Measurements from ENCODE around the gene MSH3. TPM values are rescaled to one million over a fixed set of nuclear protein-coding genes. Genes with fewer than 3 reads are reported as not detected.
A peak's percentile ranks its signal among the peaks of the same experiment; 100 is the strongest.
"Not testable (repeated sequence)": the region's sequence is repeated elsewhere in the genome, so short reads cannot be mapped to it uniquely, and the experiment has no call there.

The MSH3 gene
- total RNA-seq, 3 donors from 2014 or later: 14.6 to 15.5 (median 15.1) TPM

DNA sequence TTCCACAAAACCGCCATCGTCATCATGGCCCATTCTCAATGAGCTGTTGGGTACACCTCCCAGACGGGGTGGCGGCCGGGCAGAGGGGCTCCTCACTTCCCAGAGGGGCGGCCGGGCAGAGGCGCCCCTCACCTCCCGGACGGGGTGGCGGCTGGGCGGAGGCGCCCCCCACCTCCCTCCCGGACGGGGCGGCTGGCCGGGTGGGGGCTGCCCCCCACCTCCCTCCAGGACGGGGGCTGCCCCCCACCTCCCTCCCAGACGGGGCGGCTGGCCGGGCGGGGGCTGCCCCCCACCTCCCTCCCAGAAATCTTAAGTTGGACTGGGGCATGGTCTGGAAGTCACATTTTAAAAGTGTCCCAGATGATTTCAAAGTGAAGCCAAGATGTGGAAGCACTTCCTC lies 169.7 kb downstream of the MSH3 start:
- not testable (repeated sequence) for H3K27me3 Mint-ChIP-seq (ENCODE audit: low read depth); ATAC-seq; H3K4me3 Mint-ChIP-seq; H3K4me1 Mint-ChIP-seq (ENCODE audit: low read depth); DNase-seq
- H3K36me3 Mint-ChIP-seq (ENCODE audit: insufficient read depth): peaks cover 51% of the 10 kb centered on the region
- peaks cover 13% of the 10 kb centered on the region for H3K9me3 Mint-ChIP-seq

DNA sequence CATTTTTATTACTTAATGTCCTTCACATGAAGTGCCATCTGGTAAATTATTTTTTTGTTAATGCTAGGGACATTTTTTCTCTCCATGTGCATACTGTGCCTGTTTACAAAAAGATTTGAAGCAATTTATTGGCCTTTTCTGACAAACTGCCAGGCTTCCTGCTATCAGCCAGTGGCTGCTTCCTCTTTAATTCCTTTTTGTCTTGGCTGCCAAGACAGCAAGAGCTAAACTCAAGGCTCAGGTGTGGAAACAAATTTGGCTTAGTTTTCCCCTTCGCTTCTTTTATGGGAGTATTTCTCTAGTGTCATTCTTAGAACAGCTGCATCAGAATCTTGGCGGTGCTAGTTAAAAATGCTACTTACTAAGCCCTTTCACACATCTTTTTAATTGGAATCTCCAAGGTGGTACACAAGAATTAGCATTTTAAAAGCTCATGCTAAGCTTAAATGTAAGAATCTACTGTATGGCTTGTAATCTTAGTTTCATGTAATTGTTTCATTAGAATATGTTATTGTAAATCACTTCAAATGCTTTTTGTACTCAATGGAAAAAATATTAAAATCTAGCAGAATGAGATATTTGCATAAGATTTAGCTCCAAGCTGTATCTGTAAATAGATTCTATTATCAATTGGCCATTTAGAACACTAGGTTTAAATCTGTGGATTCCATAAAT lies 171.5 kb downstream of the MSH3 start:
- no peak for DNase-seq
- peaks cover 18% of the 10 kb centered on the region for H3K9me3 Mint-ChIP-seq
- H3K4me1 Mint-ChIP-seq (ENCODE audit: low read depth): no peaks in the 10 kb centered on the region
- no peaks in the 10 kb centered on the region for H3K27me3 Mint-ChIP-seq (ENCODE audit: low read depth)
- no peak for ATAC-seq
- peaks cover 54% of the 10 kb centered on the region for H3K36me3 Mint-ChIP-seq (ENCODE audit: insufficient read depth)
- no peak overlapping the region for H3K4me3 Mint-ChIP-seq

DNA sequence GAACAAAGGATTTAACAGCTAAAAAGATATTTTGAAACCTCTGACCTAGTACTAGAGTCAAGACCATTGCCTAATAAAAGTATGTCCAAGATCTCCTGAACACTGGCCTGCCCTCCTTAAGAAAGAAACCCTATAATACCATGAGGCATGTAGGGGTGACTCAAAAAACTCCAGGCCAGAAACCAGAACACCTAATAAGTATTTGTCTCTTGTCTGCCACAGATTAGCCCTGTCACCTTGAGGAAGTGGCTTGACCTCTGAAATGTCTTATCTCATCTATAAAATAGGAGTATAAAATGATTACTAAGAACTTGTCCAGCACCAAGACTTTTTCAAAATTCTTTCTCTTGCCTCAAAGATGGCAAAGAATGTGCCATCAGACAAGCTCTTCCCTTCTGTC lies 180.3 kb downstream of the MSH3 start:
- no peaks in the 10 kb centered on the region for H3K27me3 Mint-ChIP-seq (ENCODE audit: low read depth)
- ATAC-seq (no peak), DNase-seq (no peak)
- H3K4me1 Mint-ChIP-seq (ENCODE audit: low read depth): peaks cover 5% of the 10 kb centered on the region
- no peaks in the 10 kb centered on the region for H3K9me3 Mint-ChIP-seq
- H3K4me3 Mint-ChIP-seq: no peak overlapping the region
- peaks cover 10% of the 10 kb centered on the region for H3K36me3 Mint-ChIP-seq (ENCODE audit: insufficient read depth)

DNA sequence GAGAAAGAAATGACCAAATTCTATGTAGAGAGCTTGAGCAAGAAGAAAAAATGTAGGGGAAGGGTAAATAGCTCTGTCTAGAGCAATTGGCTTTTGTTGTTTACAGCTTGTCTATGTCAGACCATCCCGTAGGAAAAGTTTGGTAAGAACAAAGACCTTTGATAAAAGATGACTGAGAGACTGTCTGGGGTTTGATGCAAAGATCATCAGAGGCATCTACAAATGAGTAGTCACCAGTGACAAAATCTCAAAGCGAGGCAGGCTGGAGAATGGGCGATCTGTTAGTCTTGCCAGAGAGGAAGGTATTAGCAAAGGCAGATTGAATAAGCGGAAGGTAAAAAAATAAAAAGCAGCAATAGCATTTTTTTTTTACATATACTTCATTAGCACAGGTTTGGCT lies 180.7 kb downstream of the MSH3 start:
- H3K36me3 Mint-ChIP-seq (ENCODE audit: insufficient read depth): peaks cover 8% of the 10 kb centered on the region
- no peaks in the 10 kb centered on the region for H3K9me3 Mint-ChIP-seq
- H3K4me3 Mint-ChIP-seq: no peak overlapping the region
- DNase-seq: no peak
- H3K27me3 Mint-ChIP-seq (ENCODE audit: low read depth): no peaks in the 10 kb centered on the region
- ATAC-seq: no peak
- H3K4me1 Mint-ChIP-seq (ENCODE audit: low read depth): peaks cover 5% of the 10 kb centered on the region

DNA sequence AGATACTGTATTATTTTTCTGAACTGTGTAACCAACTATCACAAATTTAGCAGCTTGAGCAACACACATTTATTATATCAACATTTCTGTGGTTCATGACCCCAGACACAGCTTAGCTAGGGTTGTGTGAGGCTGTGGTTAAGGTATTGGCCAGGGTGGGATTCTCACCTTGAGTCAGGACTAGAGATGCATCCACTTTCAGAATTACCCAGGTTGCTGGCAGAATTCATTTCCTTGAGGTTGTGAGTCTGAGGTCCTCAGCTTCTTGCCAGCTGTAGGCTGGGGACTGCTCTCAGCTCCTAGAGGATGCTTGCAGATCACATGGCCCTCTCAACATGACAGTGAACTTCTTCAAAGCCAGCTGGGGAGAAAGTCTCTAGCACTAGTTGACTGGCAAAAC lies 183.2 kb downstream of the MSH3 start:
- Mint-ChIP-seq H3K27me3 (ENCODE audit: low read depth) (no peaks in the 10 kb centered on the region), H3K9me3 (no peaks in the 10 kb centered on the region), H3K4me1 (ENCODE audit: low read depth) (peaks cover 5% of the 10 kb centered on the region), H3K4me3 (no peak overlapping the region), H3K36me3 (ENCODE audit: insufficient read depth) (peaks cover 6% of the 10 kb centered on the region)
- DNase-seq: no peak
- ATAC-seq: peak; percentile 88 to 94

DNA sequence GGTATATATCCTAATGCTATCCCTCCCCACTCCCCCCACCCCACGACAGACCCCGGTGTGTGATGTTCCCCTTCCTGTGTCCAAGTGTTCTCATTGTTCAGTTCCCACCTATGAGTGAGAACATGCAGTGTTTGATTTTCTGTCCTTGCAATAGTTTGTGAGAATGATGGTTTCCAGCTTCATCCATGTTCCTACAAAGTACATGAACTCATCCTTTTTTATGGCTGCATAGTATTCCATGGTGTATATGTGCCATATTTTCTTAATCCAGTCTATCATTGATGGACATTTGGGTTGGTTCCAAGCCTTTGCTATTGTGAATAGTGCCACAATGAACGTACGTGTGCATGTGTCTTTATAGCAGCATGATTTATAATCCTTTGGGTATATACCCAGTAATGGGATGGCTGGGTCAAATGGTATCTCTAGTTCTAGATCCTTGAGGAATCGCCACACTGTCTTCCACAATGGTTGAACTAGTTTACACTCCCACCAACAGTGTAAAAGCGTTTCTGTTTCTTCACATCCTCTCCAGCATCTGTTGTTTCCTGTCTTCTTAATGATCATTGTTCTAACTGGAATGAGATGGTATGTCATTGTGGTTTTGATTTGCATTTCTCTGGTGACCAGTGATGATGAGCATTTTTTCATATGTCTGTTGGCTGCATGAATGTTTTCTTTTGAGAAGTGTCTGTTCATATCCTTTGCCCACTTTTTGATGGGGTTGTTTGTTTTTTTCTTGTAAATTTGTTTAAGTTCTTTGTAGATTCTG lies 186.8 kb downstream of the MSH3 start:
- not testable (repeated sequence) for ATAC-seq; H3K27me3 Mint-ChIP-seq (ENCODE audit: low read depth); H3K4me3 Mint-ChIP-seq; DNase-seq
- peaks cover 10% of the 10 kb centered on the region for H3K9me3 Mint-ChIP-seq
- peaks cover 11% of the 10 kb centered on the region for H3K4me1 Mint-ChIP-seq (ENCODE audit: low read depth)
- peaks cover 31% of the 10 kb centered on the region for H3K36me3 Mint-ChIP-seq (ENCODE audit: insufficient read depth)

DNA sequence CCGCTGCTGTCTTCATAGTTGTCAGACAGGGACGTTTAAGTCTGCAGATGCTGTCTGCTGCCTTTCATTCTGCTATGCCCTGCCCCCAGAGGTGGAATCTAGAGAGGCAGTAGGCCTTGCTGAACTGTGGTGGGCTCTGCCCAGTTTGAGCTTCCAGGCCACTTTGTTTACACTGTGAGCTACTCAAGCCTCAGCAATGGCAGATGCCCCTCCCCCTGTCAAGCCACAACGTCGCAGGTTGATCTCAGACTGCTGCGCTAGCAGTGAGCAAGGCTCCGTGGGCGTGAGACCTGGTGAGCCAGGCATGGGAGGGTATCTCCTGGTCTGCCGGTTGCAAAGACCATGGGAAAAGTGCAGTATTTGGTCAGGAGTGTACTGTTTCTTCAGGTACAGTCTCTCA lies 192.0 kb downstream of the MSH3 start:
- DNase-seq; H3K4me3 Mint-ChIP-seq; H3K27me3 Mint-ChIP-seq (ENCODE audit: low read depth); ATAC-seq: not testable (repeated sequence)
- H3K4me1 Mint-ChIP-seq (ENCODE audit: low read depth): peaks cover 12% of the 10 kb centered on the region
- H3K9me3 Mint-ChIP-seq: peaks cover 32% of the 10 kb centered on the region
- peaks cover 62% of the 10 kb centered on the region for H3K36me3 Mint-ChIP-seq (ENCODE audit: insufficient read depth)

DNA sequence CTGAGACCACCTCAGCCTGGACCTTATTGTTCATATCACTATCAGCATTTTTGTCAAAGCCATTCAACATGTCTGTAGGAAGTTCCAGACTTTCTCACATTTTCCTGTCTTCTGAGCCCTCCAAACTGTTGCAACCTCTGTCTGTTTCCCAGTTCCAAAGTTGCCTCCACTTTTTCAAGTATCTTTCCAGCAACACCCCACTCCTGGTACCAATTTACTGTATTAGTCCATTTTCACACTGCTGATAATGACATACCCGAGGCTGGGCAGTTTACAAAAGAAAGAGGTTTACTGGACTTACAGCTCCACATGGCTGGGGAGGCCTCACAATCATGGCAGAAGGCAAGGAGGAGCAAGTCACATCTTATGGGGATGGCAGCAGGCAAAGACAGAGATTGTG lies 195.7 kb downstream of the MSH3 start:
- not testable (repeated sequence) for DNase-seq; ATAC-seq; H3K27me3 Mint-ChIP-seq (ENCODE audit: low read depth); H3K4me3 Mint-ChIP-seq
- Mint-ChIP-seq H3K36me3 (ENCODE audit: insufficient read depth) (peaks cover 56% of the 10 kb centered on the region), H3K4me1 (ENCODE audit: low read depth) (peaks cover 18% of the 10 kb centered on the region), H3K9me3 (peaks cover 27% of the 10 kb centered on the region)

DNA sequence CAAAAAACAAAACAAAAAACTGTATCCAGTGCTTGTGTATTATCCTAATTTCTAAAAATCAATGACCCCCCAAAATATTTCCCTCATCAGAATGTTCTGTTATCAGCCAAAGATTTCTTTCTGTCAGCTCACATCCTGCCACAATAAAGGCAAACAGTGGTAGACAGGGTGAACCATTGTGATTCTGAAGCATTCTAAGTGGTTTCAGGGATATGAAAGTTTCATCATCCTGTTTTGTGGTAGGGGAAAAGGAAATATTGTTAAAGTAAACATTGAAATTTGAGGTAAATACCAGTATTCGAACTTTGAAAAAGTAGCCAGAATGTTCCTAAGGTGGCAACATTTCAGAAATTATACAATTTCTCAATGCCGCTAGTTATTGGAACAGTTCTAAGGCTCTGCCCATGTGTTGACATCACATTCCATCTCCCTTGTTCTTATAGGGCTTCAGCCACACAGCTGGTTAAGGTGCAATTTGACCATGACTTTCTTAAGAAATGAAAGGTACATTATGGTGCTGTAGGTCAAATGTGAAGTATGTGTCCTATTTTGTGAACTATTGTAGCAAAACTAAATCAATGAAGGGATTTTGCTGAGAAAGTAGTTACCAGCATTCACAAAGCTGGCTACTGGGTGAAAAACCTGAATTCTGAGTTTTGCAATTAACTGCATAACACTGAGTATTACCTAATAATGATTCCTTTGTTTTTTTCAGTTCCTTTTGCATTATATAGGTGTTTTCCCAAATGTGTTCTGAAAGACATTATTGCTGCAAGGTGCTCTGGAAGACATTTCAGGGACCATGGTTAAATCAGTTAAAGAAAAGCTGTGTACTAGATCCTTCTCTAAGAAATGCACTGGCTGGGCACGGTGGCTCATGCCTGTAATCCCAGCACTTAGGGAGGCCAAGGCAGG lies 198.1 kb downstream of the MSH3 start:
- no peaks in the 10 kb centered on the region for H3K27me3 Mint-ChIP-seq (ENCODE audit: low read depth)
- DNase-seq: no peak
- no peak overlapping the region for H3K4me3 Mint-ChIP-seq
- H3K4me1 Mint-ChIP-seq (ENCODE audit: low read depth): peaks cover 15% of the 10 kb centered on the region
- H3K9me3 Mint-ChIP-seq: peaks cover 22% of the 10 kb centered on the region
- no peak for ATAC-seq
- H3K36me3 Mint-ChIP-seq (ENCODE audit: insufficient read depth): peaks cover 59% of the 10 kb centered on the region

DNA sequence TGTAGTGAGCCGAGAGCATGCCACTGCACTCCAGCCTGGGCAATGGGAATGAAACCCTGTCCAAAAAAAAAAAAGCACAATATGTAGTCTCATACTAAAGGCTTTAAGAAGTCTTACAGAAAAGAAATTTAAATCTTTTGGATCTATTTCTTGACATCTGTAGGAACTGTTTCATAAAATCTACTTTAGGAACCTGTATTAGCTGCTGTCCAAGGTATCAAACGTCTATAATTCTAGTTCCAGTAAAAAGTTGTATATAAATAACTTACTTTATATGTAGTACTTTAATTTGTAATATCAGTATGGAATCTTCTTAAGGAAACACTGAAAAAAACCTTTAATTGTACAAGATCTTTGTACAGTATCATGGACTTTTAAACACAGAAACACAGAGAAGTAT lies 199.0 kb downstream of the MSH3 start:
- ATAC-seq (no peak), DNase-seq (no peak)
- Mint-ChIP-seq H3K4me3 (no peak overlapping the region), H3K36me3 (ENCODE audit: insufficient read depth) (peaks cover 59% of the 10 kb centered on the region), H3K27me3 (ENCODE audit: low read depth) (no peaks in the 10 kb centered on the region), H3K9me3 (peaks cover 19% of the 10 kb centered on the region), H3K4me1 (ENCODE audit: low read depth) (peaks cover 15% of the 10 kb centered on the region)

DNA sequence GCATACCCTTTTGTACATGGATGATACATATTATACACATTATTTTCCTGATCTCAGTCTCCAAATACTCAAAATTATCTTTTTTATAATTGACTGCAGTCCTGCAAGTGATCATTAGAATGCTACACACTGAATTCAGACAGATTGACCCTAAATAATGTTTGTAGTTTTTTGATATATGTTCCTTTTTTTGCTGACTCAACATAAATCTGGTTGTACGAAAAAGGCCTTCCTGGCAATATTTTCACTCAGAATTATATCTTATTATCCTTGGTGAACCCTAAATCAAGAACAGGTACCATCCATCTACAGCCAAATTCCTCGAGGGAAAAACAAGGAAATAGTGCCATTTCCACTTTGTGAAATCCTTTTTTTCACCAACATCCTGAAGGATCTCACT lies 200.1 kb downstream of the MSH3 start:
- Mint-ChIP-seq H3K4me3 (no peak overlapping the region), H3K9me3 (peaks cover 15% of the 10 kb centered on the region), H3K36me3 (ENCODE audit: insufficient read depth) (peaks cover 54% of the 10 kb centered on the region), H3K27me3 (ENCODE audit: low read depth) (no peaks in the 10 kb centered on the region), H3K4me1 (ENCODE audit: low read depth) (peaks cover 15% of the 10 kb centered on the region)
- ATAC-seq (no peak), DNase-seq (no peak)

DNA sequence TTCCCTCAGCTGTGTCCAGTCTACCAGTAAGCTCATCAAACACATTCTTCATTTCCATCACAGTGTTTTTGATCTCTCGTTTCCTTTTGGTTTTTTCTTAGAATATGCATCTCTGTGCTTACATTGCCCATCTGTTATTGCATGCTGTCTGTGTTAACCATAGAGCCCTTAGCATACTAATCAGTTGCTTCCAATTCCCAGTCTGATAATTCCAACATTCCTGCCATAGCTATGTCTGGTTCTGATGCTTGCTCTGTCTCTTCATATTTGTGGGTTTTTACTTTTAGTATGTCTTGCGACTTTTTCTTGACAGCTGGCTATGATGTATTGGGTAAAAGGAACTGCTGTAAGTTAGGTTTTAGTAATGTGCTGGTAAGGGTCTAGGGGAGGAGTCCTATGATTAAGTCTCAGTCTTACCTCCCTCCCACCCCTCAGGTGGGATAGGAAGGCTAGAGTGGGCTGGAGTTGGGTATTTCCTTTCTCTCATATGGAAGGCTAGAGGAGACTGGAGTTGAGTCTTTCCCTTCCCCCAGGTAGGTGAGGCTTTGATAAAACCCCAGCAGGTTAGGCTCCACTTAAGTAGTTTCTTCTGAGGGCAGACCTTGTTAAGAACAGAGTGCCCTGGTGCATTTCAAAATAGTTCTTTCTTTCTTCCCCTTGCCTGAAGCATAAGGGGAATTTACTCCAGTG lies 206.6 kb downstream of the MSH3 start:
- no peaks in the 10 kb centered on the region for H3K9me3 Mint-ChIP-seq
- no peak overlapping the region for H3K4me3 Mint-ChIP-seq
- peaks cover 20% of the 10 kb centered on the region for H3K4me1 Mint-ChIP-seq (ENCODE audit: low read depth)
- DNase-seq: no peak
- H3K27me3 Mint-ChIP-seq (ENCODE audit: low read depth): no peaks in the 10 kb centered on the region
- ATAC-seq: no peak
- H3K36me3 Mint-ChIP-seq (ENCODE audit: insufficient read depth): peaks cover 56% of the 10 kb centered on the region

DNA sequence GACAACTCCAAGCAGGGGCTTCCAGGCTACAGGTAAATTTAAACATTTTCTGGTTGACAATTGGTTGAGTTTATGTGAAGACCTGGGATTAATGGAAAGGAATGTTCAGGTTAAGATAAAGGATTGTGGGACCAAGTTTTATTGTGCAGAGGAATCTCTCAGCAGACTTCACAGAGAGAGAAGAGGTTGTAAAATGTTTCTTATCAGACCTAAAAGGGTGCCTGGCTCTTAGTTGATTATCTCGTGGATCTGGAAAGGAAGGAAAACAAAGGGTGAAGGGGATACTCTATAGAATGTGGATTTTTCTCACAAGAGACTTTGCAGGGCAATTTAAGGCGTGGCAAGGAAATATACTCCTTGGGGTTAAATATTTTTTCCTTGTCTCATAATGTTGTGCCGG lies 209.3 kb downstream of the MSH3 start:
- Mint-ChIP-seq H3K36me3 (ENCODE audit: insufficient read depth) (peaks cover 57% of the 10 kb centered on the region), H3K9me3 (no peaks in the 10 kb centered on the region), H3K4me1 (ENCODE audit: low read depth) (peaks cover 30% of the 10 kb centered on the region), H3K27me3 (ENCODE audit: low read depth) (no peaks in the 10 kb centered on the region), H3K4me3 (no peak overlapping the region)
- DNase-seq: no peak
- no peak for ATAC-seq

DNA sequence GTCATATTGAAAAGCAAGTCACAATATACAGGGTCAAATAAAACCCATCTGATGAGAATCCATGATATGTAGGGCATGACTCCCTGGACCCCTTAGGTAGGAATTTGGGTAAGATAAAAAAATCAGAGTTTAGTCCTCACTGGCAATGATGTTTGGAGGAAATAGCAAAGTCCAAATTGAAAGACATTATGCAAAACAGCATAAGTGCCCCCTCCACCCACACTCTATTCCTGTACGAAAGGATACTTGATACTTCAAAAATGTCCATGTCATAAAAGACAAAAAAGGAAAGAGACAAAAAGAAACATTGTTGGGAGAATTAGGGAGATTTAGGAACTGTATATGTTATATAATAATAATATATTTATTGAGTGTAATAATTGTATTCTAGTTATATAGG lies 209.7 kb downstream of the MSH3 start:
- peaks cover 61% of the 10 kb centered on the region for H3K36me3 Mint-ChIP-seq (ENCODE audit: insufficient read depth)
- ATAC-seq (no peak), DNase-seq (no peak)
- no peaks in the 10 kb centered on the region for H3K27me3 Mint-ChIP-seq (ENCODE audit: low read depth)
- H3K4me1 Mint-ChIP-seq (ENCODE audit: low read depth): peaks cover 30% of the 10 kb centered on the region
- no peak overlapping the region for H3K4me3 Mint-ChIP-seq
- H3K9me3 Mint-ChIP-seq: no peaks in the 10 kb centered on the region

Data from activated T-cell treated with anti-CD3 and anti-CD28 coated beads, Interleukin-2, amount 50 U/mL, for 4 hours (primary cell).